ENCODE data around the gene RLN1.
"Not testable (repeated sequence)": the region's sequence is repeated elsewhere in the genome, so short reads cannot be mapped to it uniquely, and the experiment has no call there.

The RLN1 gene

DNA sequence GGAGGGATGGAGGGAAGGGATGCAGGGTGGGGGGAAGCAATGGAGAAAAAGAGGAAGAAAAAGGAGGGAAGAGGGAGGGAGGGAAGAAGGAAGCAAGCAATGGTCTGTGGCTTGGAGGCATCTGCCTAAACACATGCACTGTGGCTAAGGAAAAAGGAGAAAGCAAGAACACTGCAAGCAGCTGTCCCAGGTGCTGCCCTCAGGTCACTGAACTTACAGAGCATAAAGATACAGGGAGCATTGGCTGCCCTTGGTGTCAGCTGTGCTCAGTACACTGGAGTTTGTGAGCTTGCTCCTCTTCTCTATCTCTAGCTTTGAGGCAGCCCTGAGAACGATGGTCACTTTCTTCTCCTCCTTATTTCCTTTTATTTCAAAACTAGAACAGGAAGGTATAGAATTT, 18.1 kb downstream of the RLN1 start:
- DNase-seq: not testable (repeated sequence)

GRCh38 chr9:5321058-5321457, 18.6 kb downstream of the RLN1 start:
- no peak for DNase-seq

DNA sequence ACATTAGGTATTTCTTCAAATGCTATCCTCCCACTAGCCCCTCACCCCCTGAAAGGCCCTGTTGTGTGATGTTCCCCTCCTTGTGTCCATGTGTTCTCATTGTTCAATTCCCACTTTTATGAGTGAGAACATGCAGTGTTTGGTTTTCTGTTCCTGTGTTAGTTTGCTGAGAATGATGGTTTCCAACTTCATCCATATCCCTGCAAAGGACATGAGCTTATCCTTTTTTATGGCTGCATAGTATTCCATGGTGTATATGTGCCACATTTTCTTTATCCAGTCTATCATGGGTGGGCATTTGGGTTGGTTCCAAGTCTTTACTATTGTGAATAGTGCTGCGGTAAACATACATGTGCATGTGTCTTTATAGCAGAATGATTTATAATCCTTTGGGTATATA, 23.3 kb downstream of the RLN1 start:
- not testable (repeated sequence) for DNase-seq

- no peak for DNase-seq
Measured at GRCh38 chr9:5315187-5315923, 24.3 kb downstream of the RLN1 start.

- no peak for DNase-seq
Measured at GRCh38 chr9:5310851-5311250, 28.8 kb downstream of the RLN1 start.

DNA sequence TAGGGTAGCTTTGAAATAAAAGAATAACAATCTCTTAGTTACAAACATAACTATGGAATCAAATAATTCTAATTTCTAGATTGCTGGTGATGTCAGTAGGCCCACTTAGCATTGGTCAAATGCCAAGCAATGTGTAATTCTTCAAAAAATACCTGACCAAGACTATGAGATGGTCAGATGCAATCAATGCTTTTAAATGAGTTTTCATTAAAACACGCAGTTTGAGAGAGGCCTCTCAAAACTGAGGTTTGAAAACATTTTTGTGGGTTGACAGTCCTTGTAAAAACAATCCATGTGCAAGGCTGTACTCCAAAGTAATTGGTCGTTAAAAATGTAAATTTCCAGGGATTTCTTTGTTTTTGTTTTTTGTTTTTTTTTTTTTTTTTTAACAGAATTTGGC, 33.9 kb downstream of the RLN1 start:
- DNase-seq: no peak

- DNase-seq: not testable (repeated sequence)
Measured at GRCh38 chr9:5303840-5304795, 35.6 kb downstream of the RLN1 start, which contains the start of gene RLN2. RLN2 (minus strand) TSS chr9:5304716; CDS start chr9:5304580, 136 bp downstream.

DNA sequence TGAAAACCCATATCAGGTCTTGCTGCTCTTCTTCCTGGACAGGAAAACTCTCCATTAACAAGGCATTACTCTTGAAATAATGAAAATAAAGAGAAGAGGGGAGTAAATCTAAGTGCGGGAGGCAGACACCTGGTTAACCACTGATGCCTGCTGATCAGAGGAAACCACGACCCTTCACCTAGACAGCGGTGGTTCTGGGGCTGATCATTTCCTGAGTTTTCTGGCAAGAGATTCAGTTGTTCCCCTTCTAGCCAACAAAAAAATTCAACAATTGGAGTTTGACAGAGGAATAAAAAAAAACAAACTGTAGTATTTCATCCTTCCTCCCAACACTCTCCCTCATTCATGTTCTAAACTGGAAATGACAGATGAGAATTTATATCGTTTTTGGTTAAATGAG, 38.1 kb downstream of the RLN1 start:
- DNase-seq: no peak

DNA sequence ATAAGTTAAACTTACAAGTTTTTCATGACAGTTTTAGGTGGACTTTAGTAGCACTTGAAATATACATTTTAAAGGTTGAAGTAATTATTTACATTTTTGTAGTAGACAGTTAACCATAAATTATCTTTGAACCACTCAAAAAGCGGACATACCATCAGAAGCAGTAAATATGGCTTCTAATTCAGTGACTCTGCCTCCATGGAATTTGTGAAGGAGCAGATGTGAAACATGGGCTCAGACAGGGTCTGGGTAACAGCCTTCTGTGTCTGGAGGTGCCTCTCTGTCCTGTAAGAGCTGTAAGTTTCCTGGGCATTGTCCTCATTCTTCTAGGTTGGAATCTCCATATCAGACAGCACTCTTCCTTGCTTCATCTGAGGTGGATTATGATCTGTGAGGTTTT, 47.5 kb downstream of the RLN1 start:
- DNase-seq: no peak

DNA sequence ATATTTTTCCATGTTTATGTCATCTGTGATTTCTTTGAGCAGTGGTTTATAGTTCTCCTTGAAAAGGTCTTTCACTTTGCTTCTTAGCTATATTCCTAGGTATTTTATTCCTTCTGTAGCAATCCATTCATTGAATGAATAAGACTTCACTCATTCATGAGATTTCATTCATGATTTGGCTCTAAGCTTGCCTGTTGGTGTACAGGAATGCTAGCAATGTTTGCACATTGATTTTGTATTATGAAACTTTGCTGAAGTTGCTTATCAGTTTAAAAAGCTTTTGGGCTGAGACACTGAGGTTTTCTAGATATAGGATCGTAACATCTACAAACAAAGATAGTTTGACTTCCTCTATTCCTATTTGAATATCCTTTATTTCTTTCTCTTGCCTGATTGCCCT, 51.1 kb downstream of the RLN1 start:
- DNase-seq: no peak

- DNase-seq: no peak
Measured at GRCh38 chr9:5286262-5286661, 53.4 kb downstream of the RLN1 start.
